ENCODE data around the gene TMEM158.

DNA sequence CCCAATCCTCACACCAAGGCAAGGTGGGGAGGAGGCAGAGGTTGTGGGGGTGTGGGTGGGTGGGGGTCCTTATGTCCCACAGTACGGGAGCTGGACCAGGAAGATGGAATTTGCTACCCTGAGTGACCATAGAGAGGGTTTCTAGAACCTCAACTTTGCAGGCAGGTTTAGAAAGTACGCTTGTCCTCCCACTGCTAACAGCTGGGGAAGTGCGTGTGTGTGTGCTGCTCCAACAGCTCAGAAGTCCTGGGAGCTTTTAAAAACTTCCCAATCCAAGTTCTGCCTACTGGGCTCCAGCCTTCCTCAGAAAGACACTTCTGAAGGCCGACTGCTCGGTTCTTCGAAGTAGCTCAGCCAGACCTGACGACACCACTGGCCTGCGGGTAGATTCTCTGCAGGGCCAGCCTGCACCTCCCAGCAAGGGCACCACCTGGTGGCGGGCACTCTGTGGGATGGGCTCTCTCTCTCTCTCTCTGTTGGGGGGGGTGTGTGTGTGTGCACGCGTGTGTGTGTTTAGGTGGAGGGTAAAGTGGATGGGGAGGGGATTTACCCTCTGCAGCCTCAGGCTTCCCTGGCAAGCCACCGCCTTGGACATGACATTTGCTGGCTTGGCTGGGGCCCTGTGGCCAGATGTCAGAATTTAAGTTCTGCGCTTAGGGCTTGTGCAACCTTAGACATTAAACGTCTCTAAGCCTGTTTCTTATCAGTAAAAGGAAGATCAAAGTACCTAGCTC lies 15.6 kb downstream of the TMEM158 start:
- TF ChIP-seq, protein P1, sequence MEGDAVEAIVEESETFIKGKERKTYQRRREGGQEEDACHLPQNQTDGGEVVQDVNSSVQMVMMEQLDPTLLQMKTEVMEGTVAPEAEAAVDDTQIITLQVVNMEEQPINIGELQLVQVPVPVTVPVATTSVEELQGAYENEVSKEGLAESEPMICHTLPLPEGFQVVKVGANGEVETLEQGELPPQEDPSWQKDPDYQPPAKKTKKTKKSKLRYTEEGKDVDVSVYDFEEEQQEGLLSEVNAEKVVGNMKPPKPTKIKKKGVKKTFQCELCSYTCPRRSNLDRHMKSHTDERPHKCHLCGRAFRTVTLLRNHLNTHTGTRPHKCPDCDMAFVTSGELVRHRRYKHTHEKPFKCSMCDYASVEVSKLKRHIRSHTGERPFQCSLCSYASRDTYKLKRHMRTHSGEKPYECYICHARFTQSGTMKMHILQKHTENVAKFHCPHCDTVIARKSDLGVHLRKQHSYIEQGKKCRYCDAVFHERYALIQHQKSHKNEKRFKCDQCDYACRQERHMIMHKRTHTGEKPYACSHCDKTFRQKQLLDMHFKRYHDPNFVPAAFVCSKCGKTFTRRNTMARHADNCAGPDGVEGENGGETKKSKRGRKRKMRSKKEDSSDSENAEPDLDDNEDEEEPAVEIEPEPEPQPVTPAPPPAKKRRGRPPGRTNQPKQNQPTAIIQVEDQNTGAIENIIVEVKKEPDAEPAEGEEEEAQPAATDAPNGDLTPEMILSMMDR (IDR thresholded peaks at IDR 0.05), result peak; percentile 75 to 77 (median 75)
- TF ChIP-seq POLR2A (IDR thresholded peaks at IDR 0.05), result no peak

Measured in testis (tissue), 2 donors.